OCI-LY7 (cell line): ENCODE results near the gene NAV2.

Experiments
- CTCF ChIP-seq: fragments of 200-600 bp; sonication (generic); conservative IDR thresholded peaks from 2 replicates; pipeline ENCODE4 v1.5.1; 2014; ENCODE audit warnings: mild to moderate bottlenecking, antibody characterized with exemption, low read length, moderate library complexity, mixed read lengths
- EZH2phosphoT487 ChIP-seq: fragments of 200-600 bp; sonication (generic); IDR thresholded peaks from 2 replicates; pipeline ENCODE4 v1.6.1; 2018; ENCODE audit warnings: low read depth, borderline replicate concordance, mild to moderate bottlenecking, mixed run types, antibody characterized with exemption, low read length, moderate library complexity, mixed read lengths

GRCh38 chr11:19744130-19744529 lies 31.5 kb downstream of the NAV2 start:
- TF ChIP-seq CTCF, result no peak
- no peak for TF ChIP-seq EZH2phosphoT487
